Stomach (tissue), 4 donors: ENCODE measurements around the gene WDR17.

Experiments used
- EP300 ChIP-seq: sonication (generic); formaldehyde crosslinking; IDR thresholded peaks from one replicate; pipeline ENCODE4 v1.6.1; 2017; ENCODE audit warnings: antibody characterized with exemption
- POLR2A ChIP-seq, 4 donors: fragments of 450-650 bp; IDR thresholded peaks; one replicate each; pipeline ENCODE4 v1.6.1; 2016; ENCODE audit warnings: antibody characterized with exemption in 4 of 4, control low read depth in 2 of 4, mild to moderate bottlenecking in 1 of 4, moderate library complexity in 1 of 4
- TF ChIP-seq, protein P1 (sequence below), 7 experiments: fragments of 450-650 bp in 4 of 7; fragments of 200-600 bp in 3 of 7; sonication (generic) in 3 of 7; IDR thresholded peaks; one replicate each; pipeline ENCODE4 v1.5.1; 2016 to 2019; ENCODE audit warnings: antibody characterized with exemption in 7 of 7, control low read depth in 2 of 7, mild to moderate bottlenecking in 1 of 7

DNA sequence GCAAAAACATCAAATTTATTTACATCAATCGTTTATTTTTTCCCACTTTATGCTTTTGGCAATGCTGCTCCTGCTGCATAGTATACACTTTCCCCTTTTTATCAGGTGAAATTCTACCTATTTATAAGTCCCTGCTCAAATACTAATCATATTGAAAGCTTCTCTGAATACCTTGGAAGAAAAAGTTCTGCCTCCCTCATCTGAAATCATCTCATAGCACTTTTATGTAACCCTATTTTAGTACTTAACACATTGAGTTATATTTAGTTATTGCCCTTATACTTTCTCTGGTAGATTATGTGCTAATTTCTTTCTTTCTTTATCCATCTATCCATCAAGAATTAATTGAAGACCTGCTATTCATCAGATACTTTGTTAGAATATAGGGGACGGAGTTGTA lies 1.1 kb upstream of the WDR17 start:
- TF ChIP-seq, protein P1, sequence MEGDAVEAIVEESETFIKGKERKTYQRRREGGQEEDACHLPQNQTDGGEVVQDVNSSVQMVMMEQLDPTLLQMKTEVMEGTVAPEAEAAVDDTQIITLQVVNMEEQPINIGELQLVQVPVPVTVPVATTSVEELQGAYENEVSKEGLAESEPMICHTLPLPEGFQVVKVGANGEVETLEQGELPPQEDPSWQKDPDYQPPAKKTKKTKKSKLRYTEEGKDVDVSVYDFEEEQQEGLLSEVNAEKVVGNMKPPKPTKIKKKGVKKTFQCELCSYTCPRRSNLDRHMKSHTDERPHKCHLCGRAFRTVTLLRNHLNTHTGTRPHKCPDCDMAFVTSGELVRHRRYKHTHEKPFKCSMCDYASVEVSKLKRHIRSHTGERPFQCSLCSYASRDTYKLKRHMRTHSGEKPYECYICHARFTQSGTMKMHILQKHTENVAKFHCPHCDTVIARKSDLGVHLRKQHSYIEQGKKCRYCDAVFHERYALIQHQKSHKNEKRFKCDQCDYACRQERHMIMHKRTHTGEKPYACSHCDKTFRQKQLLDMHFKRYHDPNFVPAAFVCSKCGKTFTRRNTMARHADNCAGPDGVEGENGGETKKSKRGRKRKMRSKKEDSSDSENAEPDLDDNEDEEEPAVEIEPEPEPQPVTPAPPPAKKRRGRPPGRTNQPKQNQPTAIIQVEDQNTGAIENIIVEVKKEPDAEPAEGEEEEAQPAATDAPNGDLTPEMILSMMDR (IDR thresholded peaks at IDR 0.05): no peak
- TF ChIP-seq POLR2A (IDR thresholded peaks at IDR 0.05): no peak
- TF ChIP-seq EP300: no peak
